ENCODE data around the gene ZG16.
"Not testable (repeated sequence)": the region's sequence is repeated elsewhere in the genome, so short reads cannot be mapped to it uniquely, and the experiment has no call there.

- not testable (repeated sequence) for TF ChIP-seq RXRA (IDR thresholded peaks at IDR 0.05); FOXA2 (IDR thresholded peaks at IDR 0.05); CTCF (IDR thresholded peaks at IDR 0.05; ENCODE audit: low read depth, low read length, missing input control); ATF3 (IDR thresholded peaks at IDR 0.05); YY1 (IDR thresholded peaks at IDR 0.05); RAD21 (IDR thresholded peaks at IDR 0.05); JUND (IDR thresholded peaks at IDR 0.05); REST (IDR thresholded peaks at IDR 0.05); GABPA (IDR thresholded peaks at IDR 0.05 in 1 of 2, conservative IDR thresholded peaks at IDR 0.05 in 1 of 2); ZBTB33 (IDR thresholded peaks at IDR 0.05)
These were observed 29.3 kb upstream of the ZG16 start for GRCh38 chr16:29748760-29749149.

All from liver (tissue), 3 donors.